ENCODE measurements around the gene TSPAN32. TPM values are rescaled to one million over a fixed set of nuclear protein-coding genes. Genes with fewer than 3 reads are reported as not detected.

The TSPAN32 gene, protein sequence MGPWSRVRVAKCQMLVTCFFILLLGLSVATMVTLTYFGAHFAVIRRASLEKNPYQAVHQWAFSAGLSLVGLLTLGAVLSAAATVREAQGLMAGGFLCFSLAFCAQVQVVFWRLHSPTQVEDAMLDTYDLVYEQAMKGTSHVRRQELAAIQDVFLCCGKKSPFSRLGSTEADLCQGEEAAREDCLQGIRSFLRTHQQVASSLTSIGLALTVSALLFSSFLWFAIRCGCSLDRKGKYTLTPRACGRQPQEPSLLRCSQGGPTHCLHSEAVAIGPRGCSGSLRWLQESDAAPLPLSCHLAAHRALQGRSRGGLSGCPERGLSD
- polyA plus RNA-seq, result 100 to 1,000 TPM; 132 to 223 (median 200) TPM

DNA sequence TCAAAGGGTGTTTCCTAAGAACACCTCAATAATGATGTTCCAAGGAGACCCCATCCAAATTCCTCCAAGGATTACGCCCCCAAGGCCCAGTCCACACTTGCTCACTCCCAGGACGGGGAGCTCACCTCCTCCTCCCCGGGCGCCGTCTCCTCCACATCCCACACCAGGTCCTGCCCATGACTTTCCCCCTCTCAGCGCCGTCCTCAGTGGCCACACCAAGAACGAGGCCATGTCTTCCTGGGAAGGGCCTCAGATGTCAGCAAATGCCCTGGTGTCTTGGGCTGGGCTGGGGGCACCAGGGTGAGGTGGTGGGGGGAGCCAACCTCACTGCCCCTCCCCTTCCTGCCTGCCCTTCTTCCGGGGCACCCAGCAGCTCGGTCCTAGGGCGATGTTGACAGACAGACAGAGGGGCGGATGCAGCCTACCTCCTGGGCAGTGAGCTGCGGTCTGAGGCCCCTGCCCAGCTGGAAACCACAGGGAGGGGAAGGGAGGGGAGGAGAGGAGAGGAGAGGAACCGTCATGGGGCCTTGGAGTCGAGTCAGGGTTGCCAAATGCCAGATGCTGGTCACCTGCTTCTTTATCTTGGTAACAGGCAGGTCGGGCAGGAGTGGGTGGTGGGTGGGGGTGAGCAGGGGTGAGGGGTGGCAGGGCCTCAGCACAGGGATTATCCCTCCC lies at the start of gene TSPAN32, which contains the start of gene C11orf21:
Gene TSPAN32, plus strand, starts transcription at position 383 of the 675 bp plus-strand sequence. Its CDS starts 137 bp downstream, at position 520.
Gene C11orf21, minus strand, starts transcription at position 288 of the 675 bp plus-strand sequence. Its CDS starts 110 bp downstream, at position 178.
- Mint-ChIP-seq H3K9me3 (no peaks in the 10 kb centered on the region), H3K27me3 (ENCODE audit: low read depth in 3 of 3) (peaks cover 2 to 11% (median 3%) of the 10 kb centered on the region in 3 donors), H3K4me3 (peak within 1 kb of the TSS; percentile 91 to 97 (median 94)), H3K4me1 (peaks cover 71 to 73% of the 10 kb centered on the region in 2 donors), H3K36me3 (peaks cover 0 to 10% (median 7%) of the 10 kb centered on the region in 3 donors), H3K27ac (peak within 1 kb of the TSS; percentile 90 to 96 (median 94))
- DNase-seq, result peak; percentile 79 to 84 (median 84)

DNA sequence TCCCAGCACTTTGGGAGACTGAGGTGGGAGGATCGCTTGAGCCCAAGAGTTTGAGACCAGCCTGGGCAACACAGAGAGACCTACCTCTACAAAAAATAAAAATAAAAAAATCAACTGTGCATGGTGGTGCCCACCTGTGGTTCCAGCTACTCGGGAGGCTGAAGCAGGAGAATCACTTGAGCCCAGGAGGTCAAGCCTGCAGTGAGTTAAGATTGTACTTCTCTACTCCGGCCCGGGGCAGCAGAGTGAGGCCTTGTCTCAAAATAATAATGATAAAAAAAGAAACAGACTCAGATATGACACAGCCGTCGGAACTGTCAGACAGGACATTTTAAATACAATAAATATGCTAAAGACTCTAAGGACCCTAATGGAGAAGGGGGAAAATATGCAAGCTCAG lies 49.8 kb upstream of the TSPAN32 start:
- no peak for DNase-seq
- Mint-ChIP-seq H3K9me3 (no peaks in the 10 kb centered on the region), H3K4me3 (no peak overlapping the region), H3K36me3 (peaks cover 0 to 3% (median 0%) of the 10 kb centered on the region in 3 donors), H3K4me1 (no peaks in the 10 kb centered on the region), H3K27me3 (ENCODE audit: low read depth in 3 of 3) (peaks cover 0 to 2% (median 0%) of the 10 kb centered on the region in 3 donors), H3K27ac (no peak overlapping the region)

DNA sequence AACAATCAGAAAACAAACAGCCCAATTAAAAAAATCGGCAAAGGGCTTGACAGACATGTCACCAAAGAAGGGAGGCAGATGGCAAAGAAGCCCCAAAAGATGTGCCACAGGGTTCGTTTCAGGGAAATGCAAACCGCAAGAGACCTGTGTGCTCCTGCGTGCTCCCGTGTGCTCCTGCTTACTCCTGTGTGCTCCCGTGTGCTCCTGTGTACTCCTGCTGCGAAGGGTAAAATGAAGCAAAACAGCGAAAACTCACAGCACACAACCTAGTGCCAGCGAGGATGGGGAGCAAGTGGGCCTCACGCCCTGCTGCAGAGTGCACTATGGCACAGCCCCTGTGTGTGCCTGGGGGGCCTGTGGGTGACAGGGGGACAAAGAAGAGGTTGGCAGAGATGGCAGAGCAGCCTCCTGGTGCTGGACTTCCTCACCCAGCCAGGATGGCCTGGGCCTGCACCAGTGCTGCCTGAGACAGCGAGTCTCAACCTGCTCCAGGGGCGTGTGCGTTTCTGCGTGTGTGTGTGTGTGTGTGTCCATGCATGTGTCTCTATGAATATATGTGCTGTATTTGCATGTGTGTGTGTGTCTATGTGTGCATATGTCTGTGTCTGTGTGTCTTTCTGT lies 45.4 kb upstream of the TSPAN32 start:
- DNase-seq, result no peak
- Mint-ChIP-seq H3K4me3 (no peak overlapping the region), H3K27me3 (ENCODE audit: low read depth in 3 of 3) (peaks cover 0 to 6% (median 0%) of the 10 kb centered on the region in 3 donors), H3K36me3 (peaks cover 0 to 3% (median 0%) of the 10 kb centered on the region in 3 donors), H3K9me3 (no peaks in the 10 kb centered on the region), H3K4me1 (no peaks in the 10 kb centered on the region), H3K27ac (no peak overlapping the region)

DNA sequence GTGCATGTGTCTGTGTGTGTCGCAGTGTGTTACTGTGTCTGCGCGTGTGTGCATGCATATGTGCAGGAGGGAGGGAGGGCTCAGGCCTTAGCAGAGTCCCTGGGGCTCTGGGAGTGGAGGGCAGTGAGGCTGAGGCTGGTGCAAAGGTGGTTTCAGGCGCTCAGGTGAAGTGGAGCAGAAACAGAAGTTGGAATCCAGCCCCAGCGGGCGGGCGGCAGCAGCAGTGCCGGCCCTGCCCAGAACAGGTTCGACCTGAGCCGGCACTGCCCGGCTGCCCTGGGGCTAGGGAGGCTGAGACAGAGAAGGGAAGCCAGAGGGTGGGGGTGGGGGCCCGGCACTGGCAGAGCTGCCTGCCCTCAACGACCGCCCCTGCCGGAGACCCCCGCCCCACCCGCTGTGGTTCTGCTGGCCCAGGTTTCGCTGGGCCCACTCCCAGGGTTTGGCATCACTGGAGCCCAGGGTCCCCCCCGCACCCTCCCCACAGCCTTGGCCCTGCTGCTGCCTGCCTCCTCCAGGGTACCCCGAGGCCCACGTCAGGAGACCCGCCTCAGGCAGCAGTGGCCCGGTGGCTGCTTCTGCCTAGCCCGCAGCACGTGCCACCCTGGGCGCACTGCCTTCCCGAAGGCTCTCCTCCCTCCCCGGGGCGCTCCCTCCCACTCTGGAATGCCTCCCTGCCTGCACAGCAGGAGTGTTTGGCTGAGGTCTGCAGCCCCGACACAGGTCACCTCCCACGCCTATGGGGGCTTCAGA lies 44.7 kb upstream of the TSPAN32 start:
- Mint-ChIP-seq H3K4me1 (no peaks in the 10 kb centered on the region), H3K4me3 (no peak overlapping the region), H3K27ac (no peak overlapping the region), H3K9me3 (no peaks in the 10 kb centered on the region), H3K27me3 (ENCODE audit: low read depth in 3 of 3) (peaks cover 0 to 7% (median 0%) of the 10 kb centered on the region in 3 donors), H3K36me3 (peaks cover 0 to 3% (median 0%) of the 10 kb centered on the region in 3 donors)
- DNase-seq, result no peak

DNA sequence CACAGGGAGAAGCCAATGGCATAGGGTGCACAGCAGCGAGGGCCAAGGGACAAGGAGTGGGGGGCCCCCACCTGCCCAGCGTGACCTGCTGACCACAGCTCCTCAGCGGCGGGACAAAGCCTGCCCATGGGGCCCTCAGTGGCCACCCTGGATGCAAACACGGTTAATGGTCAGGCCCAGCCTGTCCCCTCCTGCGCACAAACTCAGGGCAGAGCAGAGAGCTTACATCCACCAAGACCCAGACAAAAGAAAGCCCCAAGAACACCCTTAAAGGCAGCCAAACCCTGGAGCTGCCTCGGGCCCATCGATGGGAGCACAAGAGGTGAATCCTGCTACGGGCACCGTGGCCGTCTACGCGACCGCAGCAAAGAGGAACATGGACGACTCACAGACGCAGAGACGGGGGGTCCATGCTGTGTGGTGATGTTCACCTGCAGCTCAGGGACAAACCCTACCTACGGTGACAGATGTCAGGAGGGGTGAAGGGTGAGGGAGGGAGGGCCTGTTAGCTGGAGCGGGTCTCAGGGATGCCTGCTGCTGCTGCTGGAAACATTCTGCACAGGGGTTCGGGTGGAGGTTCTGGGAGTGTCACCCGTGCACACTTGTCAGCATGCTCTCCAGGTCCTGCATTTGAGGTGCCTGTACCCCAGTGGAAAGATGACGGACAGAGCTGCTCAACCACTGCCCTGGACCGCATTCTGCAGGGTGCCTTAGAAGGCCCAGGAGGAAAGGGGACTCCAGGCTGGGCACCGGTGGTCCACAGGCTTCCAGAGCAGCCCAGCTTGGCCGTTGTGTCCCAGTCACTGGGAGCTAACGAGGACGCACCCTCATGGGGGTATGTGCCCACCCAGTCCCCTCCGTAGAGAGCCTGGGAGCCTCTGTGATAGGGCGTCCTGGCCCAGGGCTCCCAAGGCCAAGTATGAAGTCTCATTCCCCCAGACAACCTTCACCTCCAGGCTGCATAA lies 43.0 kb upstream of the TSPAN32 start:
- no peaks in the 10 kb centered on the region for H3K4me1 Mint-ChIP-seq
- H3K4me3 Mint-ChIP-seq, result no peak overlapping the region
- peaks cover 0 to 7% (median 0%) of the 10 kb centered on the region in 3 donors for H3K27me3 Mint-ChIP-seq (ENCODE audit: low read depth in 3 of 3)
- no peak overlapping the region for H3K27ac Mint-ChIP-seq
- H3K9me3 Mint-ChIP-seq, result no peaks in the 10 kb centered on the region
- H3K36me3 Mint-ChIP-seq, result peaks cover 0 to 3% (median 0%) of the 10 kb centered on the region in 3 donors
- DNase-seq, result no peak

DNA sequence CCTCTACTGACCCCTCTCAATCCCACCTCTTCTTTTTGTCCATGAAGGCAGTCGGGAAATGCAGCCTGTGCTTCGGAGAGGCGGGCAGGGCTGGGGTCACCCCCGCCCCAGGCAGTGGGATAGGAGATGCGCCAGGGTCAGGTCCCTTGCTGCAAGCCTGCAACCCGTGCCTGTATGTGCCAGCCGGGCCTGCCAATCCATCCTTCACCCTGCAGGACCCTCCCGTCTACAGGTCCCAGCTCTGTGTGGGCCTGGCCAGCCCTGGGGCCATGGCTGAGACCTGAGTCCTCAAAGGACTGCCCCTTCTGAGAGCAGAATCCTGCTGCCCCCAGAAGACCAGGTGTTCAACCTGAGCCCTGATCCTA lies 42.4 kb upstream of the TSPAN32 start:
- Mint-ChIP-seq H3K36me3 (peaks cover 0 to 3% (median 0%) of the 10 kb centered on the region in 3 donors), H3K27ac (no peak overlapping the region), H3K4me1 (peaks cover 0 to 2% of the 10 kb centered on the region in 2 donors)

DNA sequence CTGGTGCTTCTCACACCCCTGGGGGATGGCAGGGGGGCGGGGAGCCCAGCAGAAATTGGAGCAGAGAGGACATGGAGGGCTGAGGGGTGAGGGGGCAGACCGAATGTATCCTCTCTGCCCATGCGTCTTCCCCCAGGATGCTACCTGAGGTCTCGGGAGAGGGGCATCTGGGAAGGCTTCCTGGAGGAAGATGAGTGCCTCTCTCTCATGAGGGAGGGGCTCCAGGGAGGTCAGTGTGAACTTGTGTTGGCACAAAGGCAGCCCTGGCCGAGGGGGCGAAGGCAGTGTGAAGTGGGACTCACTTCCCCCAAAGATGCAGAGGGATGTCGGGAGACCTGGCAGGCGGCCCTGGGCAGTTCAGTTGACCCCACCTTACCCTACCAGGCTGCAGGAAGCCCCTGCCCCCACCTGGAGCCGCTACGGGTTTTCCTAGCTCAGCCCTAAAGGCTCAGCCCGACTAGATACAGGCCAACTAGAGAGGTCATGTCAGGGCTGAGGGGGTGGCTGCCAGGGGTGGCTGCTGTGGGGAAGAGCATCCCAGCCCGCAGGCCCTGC lies 41.8 kb upstream of the TSPAN32 start:
- Mint-ChIP-seq H3K4me1 (peaks cover 0 to 8% of the 10 kb centered on the region in 2 donors), H3K27me3 (ENCODE audit: low read depth in 3 of 3) (peaks cover 0 to 7% (median 0%) of the 10 kb centered on the region in 3 donors), H3K4me3 (no peak overlapping the region)

More for the DNA sequence above, 42.4 kb upstream of the TSPAN32 start:
- peaks cover 0 to 7% (median 0%) of the 10 kb centered on the region in 3 donors for H3K27me3 Mint-ChIP-seq (ENCODE audit: low read depth in 3 of 3)
- no peak overlapping the region for H3K4me3 Mint-ChIP-seq
- no peak for DNase-seq
- H3K9me3 Mint-ChIP-seq, result no peaks in the 10 kb centered on the region

DNA sequence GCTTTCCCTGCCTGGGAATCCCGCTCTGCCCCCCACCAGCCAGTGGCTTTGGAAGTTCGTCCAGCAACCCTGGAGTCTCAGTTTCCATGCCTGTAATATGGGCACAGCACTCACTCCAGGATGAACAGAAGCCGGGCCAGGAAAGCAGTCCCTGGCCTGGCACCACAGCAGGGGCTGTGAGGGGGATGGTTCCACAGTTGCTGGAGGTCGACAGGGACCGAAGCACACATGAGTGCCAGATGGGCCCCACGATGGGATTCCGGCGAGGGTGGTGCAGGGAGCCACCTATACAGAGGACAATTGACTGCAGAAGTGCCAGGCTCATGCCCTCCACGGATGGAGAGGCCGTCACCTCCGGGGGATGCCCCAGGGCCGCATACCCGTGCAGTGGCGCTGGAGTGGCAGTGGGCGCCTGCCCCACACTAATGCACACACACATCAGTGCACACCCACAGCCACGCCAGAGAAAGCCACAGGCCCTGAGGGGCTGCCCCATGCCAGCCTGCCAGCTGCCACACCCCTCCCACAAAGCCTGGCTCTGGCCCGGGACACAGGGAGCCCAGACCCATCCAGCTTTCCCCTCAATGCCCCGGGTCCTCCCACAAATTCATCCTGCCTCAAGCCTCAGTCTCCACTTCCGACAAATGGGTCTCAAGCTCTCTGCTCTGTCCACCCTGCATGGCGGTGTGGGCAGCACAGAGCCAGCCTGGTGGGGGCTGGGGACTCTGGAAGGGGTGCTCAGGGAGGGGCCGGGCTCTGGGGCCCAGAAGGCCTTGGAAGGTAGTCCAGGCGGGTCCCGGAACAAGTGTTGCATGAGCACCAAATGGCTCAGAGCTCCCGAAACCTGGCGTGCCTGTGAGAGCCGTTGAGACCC lies 41.1 kb upstream of the TSPAN32 start:
- Mint-ChIP-seq H3K27me3 (ENCODE audit: low read depth in 3 of 3) (peaks cover 0 to 9% (median 0%) of the 10 kb centered on the region in 3 donors), H3K36me3 (no peaks in the 10 kb centered on the region), H3K4me3 (no peak overlapping the region), H3K4me1 (peaks cover 6 to 15% of the 10 kb centered on the region in 2 donors), H3K27ac (no peak overlapping the region), H3K9me3 (no peaks in the 10 kb centered on the region)
- no peak for DNase-seq

More for the DNA sequence above, 41.8 kb upstream of the TSPAN32 start:
- no peaks in the 10 kb centered on the region for H3K9me3 Mint-ChIP-seq
- H3K36me3 Mint-ChIP-seq, result peaks cover 0 to under 1% (median 0%) of the 10 kb centered on the region in 3 donors
- DNase-seq, result no peak
- H3K27ac Mint-ChIP-seq, result no peak overlapping the region

DNA sequence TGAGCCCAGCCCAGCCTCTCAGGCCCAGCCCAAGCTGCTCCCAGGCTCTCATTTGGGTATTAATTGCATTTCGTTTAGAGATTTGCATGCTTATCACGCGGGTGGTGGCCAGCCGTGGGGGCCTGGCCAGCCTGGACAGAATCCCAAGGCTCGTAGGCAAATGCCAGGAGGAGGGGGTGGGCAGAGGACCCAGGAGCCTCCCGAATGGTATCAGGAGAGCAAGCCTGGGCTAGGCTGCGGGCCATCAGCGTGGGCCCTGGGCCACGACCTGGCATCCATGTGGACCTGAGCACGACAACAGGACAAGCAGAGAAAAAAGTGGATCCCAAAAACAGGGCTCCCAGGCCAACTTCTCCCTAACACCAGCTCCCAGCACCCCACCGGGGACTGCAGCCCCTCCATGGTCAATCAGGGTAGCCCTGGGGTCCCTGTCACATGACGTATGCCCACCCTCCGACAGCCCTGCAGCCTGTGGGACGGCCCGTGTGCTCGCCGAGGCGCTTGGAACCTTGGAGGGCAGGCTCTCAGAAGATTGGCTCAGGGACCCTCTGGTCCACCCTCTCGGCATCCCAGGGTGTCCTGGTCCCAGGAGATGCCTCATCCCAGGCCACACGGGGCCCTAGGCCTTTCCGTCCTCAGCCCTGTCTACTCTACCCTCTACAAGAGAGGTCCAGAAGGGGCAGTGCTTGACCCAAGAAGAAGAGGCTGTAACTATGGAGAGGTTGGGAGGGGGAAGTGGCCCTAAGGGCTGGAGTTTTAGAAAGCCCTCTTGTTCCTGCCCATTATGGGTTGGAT lies 40.2 kb upstream of the TSPAN32 start:
- peaks cover 0 to 17% (median 6%) of the 10 kb centered on the region in 3 donors for H3K27me3 Mint-ChIP-seq (ENCODE audit: low read depth in 3 of 3)
- peaks cover 15 to 24% of the 10 kb centered on the region in 2 donors for H3K4me1 Mint-ChIP-seq

DNA sequence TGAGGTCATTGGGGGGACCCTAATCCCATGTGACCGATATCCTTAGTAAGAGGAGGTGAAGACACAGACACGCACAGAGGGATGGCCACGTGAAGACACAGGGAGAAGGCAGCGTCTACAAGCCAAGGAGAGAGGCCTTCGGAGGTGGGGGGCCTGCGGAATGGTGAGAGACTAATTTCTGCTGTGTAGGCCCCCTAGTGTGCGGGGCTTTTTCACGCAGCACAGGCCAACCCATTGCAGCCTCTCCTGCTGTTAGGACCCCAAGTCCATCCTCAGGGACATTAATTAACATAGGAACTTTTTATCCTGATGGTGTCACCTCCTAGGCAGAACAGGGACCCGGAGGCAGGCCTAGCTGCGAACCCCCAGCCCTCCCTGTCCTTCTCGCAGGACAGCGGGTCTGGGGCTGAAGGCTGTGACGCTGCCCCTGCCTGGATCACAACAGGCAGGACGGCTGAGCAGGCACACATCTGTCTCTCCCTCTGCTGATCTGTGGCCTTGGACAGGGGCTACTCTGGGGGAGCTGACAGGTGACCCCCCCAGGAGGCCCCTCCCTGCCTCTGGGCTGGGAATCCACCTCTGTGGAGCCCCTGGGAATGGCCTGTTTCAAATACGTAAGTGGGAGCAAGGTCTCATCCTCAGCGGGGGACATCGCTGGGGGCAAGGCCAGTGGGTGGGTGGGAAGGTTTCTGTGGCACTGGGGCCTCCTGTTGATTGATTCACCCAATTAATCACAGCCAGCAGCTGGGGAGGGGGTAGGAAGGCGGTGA lies 39.3 kb upstream of the TSPAN32 start:
- H3K4me1 Mint-ChIP-seq, result peaks cover 24 to 33% of the 10 kb centered on the region in 2 donors
- H3K4me3 Mint-ChIP-seq, result no peak overlapping the region
- H3K27me3 Mint-ChIP-seq (ENCODE audit: low read depth in 3 of 3), result peaks cover 0 to 17% (median 6%) of the 10 kb centered on the region in 3 donors
- H3K27ac Mint-ChIP-seq, result peak overlapping the region in 3 of 6 donors; percentile 19 to 79 (median 20)
- H3K9me3 Mint-ChIP-seq, result no peaks in the 10 kb centered on the region
- H3K36me3 Mint-ChIP-seq, result peaks cover 0 to 5% (median 0%) of the 10 kb centered on the region in 3 donors
- DNase-seq, result no peak

More for the DNA sequence above, 40.2 kb upstream of the TSPAN32 start:
- Mint-ChIP-seq H3K36me3 (peaks cover 0 to 5% (median 0%) of the 10 kb centered on the region in 3 donors), H3K27ac (peak overlapping the region in 2 of 6 donors; percentile 19 to 79), H3K9me3 (no peaks in the 10 kb centered on the region), H3K4me3 (no peak overlapping the region)
- no peak for DNase-seq
